ENCODE data around the gene ASRGL1.

DNA sequence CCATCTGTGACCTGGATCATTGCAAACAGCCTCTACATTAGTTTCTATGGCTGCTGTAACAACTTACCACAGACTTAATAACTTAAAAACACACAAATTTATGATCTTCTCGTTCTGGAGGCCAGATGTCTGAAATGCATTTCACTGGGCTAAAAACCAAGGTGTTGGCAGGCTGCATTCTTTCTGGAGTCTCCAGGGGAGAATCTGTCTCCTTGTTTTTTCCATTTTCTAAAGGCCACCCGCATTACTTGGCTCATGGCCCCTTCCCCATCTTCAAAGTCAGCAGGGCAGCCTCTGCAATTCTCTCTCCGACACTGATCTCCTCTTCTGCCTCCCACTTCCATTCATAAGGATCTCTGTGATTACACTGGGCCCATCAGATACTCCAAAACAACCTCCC, 93.2 kb downstream of the ASRGL1 start:
- TF ChIP-seq, protein P1, sequence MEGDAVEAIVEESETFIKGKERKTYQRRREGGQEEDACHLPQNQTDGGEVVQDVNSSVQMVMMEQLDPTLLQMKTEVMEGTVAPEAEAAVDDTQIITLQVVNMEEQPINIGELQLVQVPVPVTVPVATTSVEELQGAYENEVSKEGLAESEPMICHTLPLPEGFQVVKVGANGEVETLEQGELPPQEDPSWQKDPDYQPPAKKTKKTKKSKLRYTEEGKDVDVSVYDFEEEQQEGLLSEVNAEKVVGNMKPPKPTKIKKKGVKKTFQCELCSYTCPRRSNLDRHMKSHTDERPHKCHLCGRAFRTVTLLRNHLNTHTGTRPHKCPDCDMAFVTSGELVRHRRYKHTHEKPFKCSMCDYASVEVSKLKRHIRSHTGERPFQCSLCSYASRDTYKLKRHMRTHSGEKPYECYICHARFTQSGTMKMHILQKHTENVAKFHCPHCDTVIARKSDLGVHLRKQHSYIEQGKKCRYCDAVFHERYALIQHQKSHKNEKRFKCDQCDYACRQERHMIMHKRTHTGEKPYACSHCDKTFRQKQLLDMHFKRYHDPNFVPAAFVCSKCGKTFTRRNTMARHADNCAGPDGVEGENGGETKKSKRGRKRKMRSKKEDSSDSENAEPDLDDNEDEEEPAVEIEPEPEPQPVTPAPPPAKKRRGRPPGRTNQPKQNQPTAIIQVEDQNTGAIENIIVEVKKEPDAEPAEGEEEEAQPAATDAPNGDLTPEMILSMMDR (conservative IDR thresholded peaks at IDR 0.05; ENCODE audit: low read depth, low read length), result no peak
- TF ChIP-seq EZH2 (IDR thresholded peaks at IDR 0.05; ENCODE audit: borderline replicate concordance, low read depth, low read length, poor library complexity, severe bottlenecking), result no peak
